ENCODE results near the gene SPATA6.

DNA sequence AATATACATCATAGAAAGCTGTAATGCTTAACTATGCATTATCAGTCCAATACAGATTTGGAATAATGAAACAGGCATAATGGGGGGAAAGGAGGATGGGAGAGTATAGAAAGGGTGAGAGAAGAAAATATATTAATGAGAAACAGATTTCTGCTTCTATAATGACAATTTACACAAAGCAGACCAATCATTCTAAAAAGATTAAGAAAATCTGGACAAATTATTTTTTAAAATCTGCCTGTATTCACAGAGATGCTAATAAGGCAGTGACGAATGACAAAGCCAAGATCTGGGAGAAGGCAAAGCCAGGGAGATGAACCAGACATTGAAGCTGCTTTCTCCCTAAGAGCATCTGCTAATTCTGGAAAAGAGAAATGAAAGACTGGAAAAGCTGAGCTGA is 50.0 kb downstream of the SPATA6 start:
- TF ChIP-seq POLR2AphosphoS5 (IDR thresholded peaks at IDR 0.05; ENCODE audit: low read depth) = no peak
- no peak for TF ChIP-seq EZH2 (IDR thresholded peaks at IDR 0.05; ENCODE audit: low read depth, unreplicated experiment)
- TF ChIP-seq, protein P1, sequence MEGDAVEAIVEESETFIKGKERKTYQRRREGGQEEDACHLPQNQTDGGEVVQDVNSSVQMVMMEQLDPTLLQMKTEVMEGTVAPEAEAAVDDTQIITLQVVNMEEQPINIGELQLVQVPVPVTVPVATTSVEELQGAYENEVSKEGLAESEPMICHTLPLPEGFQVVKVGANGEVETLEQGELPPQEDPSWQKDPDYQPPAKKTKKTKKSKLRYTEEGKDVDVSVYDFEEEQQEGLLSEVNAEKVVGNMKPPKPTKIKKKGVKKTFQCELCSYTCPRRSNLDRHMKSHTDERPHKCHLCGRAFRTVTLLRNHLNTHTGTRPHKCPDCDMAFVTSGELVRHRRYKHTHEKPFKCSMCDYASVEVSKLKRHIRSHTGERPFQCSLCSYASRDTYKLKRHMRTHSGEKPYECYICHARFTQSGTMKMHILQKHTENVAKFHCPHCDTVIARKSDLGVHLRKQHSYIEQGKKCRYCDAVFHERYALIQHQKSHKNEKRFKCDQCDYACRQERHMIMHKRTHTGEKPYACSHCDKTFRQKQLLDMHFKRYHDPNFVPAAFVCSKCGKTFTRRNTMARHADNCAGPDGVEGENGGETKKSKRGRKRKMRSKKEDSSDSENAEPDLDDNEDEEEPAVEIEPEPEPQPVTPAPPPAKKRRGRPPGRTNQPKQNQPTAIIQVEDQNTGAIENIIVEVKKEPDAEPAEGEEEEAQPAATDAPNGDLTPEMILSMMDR (conservative IDR thresholded peaks at IDR 0.05; ENCODE audit: low read depth in 2 of 2) = no peak
- TF ChIP-seq JUNB (IDR thresholded peaks at IDR 0.05; ENCODE audit: unreplicated experiment) = no peak
- TF ChIP-seq, protein P2, sequence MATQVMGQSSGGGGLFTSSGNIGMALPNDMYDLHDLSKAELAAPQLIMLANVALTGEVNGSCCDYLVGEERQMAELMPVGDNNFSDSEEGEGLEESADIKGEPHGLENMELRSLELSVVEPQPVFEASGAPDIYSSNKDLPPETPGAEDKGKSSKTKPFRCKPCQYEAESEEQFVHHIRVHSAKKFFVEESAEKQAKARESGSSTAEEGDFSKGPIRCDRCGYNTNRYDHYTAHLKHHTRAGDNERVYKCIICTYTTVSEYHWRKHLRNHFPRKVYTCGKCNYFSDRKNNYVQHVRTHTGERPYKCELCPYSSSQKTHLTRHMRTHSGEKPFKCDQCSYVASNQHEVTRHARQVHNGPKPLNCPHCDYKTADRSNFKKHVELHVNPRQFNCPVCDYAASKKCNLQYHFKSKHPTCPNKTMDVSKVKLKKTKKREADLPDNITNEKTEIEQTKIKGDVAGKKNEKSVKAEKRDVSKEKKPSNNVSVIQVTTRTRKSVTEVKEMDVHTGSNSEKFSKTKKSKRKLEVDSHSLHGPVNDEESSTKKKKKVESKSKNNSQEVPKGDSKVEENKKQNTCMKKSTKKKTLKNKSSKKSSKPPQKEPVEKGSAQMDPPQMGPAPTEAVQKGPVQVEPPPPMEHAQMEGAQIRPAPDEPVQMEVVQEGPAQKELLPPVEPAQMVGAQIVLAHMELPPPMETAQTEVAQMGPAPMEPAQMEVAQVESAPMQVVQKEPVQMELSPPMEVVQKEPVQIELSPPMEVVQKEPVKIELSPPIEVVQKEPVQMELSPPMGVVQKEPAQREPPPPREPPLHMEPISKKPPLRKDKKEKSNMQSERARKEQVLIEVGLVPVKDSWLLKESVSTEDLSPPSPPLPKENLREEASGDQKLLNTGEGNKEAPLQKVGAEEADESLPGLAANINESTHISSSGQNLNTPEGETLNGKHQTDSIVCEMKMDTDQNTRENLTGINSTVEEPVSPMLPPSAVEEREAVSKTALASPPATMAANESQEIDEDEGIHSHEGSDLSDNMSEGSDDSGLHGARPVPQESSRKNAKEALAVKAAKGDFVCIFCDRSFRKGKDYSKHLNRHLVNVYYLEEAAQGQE (IDR thresholded peaks at IDR 0.05; ENCODE audit: unreplicated experiment) = no peak
- TF ChIP-seq EZH2phosphoT487 (IDR thresholded peaks at IDR 0.05; ENCODE audit: unreplicated experiment) = no peak
